Omental fat pad (tissue), 4 donors: Measurements from ENCODE around the gene APC. TPM values are rescaled to one million over a fixed set of nuclear protein-coding genes. Genes with fewer than 3 reads are reported as not detected.

Experiments used
- ATAC-seq: fragments of 150-250 bp; one replicate; pipeline ENCODE4 v1.9.1; 2016; ENCODE audit warnings: mild to moderate bottlenecking, moderate library complexity; ENCODE audit not compliant: low FRiP score
- DNase-seq: peaks from one replicate; pipeline ENCODE4 v3.0.0-alpha.2; 2019; ENCODE audit warnings: low spot score
- total RNA-seq, 4 donors: library from RNA; depleted of rRNA; stranded (reverse); fragments of >200 nt; gene quantifications; one replicate each; pipeline ENCODE4 v1.1.0, GENCODE V29; 2016
- TF ChIP-seq, protein P1 (sequence below), 3 donors: fragments of 450-650 bp; IDR thresholded peaks; one replicate each; pipeline ENCODE4 v1.5.1; 2016 to 2017; ENCODE audit warnings: antibody characterized with exemption in 3 of 3, mild to moderate bottlenecking in 3 of 3, moderate library complexity in 2 of 3

Gene APC
- total RNA-seq, 4 donors from 2014 or later = 33.9 to 78.5 (median 58.8) TPM

DNA sequence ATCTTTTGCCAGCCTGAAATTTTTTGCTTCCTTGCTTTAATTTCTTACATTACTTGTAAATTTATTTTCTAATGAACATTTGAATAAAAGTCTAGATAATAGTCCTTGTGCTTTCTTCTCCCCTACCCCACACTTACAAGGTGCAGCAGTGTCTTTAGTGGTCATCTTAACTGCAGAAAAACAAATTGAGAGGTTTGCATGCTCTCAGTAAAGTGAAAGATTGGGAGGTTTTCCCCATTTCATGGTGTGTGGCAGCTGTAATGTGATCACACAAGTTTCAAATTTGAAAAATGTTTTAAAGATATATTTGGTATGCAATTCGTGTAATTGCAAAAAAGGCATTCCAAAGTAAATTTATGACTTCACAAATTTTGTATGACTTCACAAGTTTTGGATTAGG, 14.7 kb downstream of the APC start:
- no peak for ATAC-seq
- TF ChIP-seq, protein P1, sequence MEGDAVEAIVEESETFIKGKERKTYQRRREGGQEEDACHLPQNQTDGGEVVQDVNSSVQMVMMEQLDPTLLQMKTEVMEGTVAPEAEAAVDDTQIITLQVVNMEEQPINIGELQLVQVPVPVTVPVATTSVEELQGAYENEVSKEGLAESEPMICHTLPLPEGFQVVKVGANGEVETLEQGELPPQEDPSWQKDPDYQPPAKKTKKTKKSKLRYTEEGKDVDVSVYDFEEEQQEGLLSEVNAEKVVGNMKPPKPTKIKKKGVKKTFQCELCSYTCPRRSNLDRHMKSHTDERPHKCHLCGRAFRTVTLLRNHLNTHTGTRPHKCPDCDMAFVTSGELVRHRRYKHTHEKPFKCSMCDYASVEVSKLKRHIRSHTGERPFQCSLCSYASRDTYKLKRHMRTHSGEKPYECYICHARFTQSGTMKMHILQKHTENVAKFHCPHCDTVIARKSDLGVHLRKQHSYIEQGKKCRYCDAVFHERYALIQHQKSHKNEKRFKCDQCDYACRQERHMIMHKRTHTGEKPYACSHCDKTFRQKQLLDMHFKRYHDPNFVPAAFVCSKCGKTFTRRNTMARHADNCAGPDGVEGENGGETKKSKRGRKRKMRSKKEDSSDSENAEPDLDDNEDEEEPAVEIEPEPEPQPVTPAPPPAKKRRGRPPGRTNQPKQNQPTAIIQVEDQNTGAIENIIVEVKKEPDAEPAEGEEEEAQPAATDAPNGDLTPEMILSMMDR (IDR thresholded peaks at IDR 0.05) = no peak
- no peak for DNase-seq

DNA sequence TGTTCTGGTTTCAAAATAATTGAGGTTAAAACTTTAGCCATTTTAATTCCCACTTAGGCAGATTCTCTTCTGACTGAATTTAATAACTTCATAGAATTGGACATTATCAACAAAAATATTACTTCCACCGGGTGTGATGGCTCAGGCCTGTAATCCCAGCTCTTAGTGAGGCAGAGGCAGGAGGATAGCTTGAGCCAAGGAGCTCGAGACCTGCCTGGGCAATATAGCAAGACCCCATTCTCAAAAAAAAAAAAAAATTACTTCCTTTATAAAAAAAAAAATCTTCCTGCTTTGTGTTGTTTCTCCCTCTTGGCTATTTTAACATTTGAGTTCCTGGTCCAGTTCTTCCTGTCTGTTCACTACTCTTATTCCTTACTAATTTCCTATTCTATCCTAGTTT, 18.0 kb downstream of the APC start:
- ATAC-seq (no peak), DNase-seq (no peak)
- TF ChIP-seq, protein P1 (IDR thresholded peaks at IDR 0.05) = no peak

DNA sequence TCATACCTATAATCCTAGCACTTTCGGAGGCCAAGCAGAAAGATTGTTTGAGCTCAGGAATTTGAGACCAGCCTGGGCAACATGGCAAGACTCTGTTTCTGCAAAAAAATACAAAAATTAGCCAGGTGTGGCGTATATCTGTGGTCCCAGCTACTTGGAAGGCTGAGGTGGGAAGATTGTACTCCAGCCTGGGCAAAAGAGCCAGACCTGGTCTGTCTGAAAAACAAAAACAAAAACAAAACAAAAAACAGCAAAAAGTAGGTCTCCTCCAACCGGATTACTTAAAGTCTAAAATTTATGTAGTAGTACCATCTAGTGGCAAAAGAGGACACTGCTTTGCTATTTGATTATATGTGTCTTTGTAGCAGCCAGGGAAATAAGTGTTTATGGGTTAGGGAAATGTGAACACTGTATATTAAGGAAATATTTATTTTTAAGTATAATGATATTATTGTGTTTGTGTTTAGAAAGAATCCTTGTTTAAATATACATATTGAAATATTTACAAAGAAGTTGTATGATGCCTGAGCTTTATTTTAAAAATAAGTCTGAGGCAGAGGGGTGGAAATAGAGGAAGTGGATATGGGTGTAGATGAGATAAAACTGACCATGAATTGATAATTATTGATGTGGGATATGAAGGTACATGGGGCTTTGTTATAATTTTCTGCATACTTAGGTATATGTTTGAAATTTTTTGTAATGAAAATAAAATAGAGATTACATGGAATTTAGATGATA, 20.0 kb downstream of the APC start:
- no peak for ATAC-seq
- no peak for DNase-seq
- TF ChIP-seq, protein P1 (IDR thresholded peaks at IDR 0.05) = peak in 2 of 3 donors; percentile 19 to 62

DNA sequence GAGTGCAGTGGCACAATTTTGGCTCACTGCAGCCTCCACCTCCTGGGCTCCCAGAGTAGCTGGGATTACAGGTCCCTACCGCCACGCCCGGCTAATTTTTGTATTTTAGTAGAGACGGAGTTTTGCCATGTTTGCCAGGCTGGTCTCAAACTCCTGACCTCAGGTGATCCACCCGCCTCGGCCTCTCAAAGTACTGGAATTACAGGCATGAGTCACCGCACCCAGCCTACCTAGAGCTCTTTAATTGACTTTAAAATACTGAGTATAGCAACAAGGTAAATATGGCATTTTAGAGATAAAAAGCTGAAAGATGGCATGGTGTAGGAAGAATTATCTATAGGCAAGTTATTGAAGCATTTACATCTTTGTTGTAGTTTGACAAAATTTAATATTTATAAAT, 21.0 kb downstream of the APC start:
- DNase-seq (no peak), ATAC-seq (no peak)
- TF ChIP-seq, protein P1 (IDR thresholded peaks at IDR 0.05) = no peak

DNA sequence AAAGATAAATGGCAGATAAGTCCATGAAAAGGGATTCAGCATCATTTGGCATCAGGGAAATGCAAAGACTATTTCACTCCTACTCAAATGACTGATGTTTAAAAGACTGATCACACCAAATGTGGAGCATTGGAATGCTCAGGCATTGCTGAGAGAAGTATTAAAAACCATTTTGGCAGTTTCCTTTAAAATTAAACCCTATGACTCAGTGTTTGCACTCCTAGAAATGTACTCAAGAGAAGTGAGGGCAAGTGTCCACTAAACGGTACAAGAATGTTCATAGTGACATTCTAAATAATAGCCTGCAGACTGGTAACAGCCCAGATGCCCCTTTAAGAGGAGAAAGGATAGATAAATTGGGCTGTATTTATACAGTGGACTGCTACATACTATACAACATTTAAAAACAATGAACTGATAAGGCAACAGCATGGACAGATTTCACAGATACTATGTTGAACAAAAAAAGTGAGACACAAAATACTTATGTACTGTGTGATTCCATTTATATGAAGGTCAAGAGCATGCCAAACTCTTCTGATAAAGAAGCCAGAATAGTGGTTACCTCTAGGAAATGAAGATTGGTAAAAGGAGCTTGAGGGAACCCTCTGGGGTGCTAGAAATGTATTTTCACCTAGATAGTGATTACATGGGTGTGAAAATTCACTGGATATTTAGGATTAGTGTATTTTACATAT, 24.6 kb downstream of the APC start:
- ATAC-seq (no peak), DNase-seq (no peak)
- TF ChIP-seq, protein P1 (IDR thresholded peaks at IDR 0.05) = no peak

DNA sequence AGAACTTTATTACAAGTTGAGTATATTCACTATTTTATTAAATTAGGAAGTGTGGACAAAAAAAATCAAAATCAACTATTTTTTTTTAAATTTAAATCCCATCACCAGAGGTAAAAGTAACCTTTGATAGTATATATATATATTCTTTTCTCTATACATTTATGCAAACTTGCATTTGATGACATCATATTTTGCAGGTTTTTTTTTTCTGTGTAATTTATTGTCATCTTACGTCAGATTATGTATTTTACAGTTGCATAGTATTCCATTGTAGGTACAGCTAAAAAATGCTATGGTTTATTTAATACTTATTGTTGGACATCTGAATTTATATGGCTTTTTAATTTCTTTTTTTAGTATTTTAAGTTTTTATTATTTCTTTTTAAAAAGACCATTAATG, 25.5 kb downstream of the APC start:
- no peak for ATAC-seq
- no peak for DNase-seq
- TF ChIP-seq, protein P1 (IDR thresholded peaks at IDR 0.05) = no peak

DNA sequence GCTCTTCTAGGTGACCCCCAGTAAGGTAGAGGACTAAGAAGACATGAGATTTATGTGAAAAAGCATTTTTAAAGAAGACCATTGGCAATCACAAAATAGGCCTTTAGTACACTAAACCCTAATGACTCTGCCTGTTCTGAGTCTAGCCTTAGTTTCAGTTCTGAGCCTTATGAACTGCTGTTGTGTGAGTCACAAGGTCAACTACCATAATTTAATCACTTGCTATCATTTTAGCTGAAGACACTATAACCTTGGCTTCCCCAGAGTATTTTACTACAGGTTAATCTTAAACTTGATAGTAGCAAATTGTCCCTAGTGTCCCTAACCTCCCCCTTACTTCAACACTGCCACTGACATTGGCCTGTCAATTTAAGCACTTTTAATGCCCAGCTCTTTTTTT, 34.4 kb downstream of the APC start:
- DNase-seq (no peak), ATAC-seq (no peak)
- TF ChIP-seq, protein P1 (IDR thresholded peaks at IDR 0.05) = no peak
